H9 (cell line): Measurements from ENCODE around the gene AMPH. TPM values are rescaled to one million over a fixed set of nuclear protein-coding genes. Genes with fewer than 3 reads are reported as not detected.

Experiments used
- DNase-seq: peaks from one replicate; pipeline ENCODE4 v3.0.0-alpha.2; 2017
- H2AFZ ChIP-seq: one replicate; pipeline ENCODE4 v1.6.1; 2013; ENCODE audit warnings: mild to moderate bottlenecking, low read length, control low read depth, moderate library complexity
- H2AK5ac ChIP-seq: 2 replicates; pipeline ENCODE4 v1.6.1; 2013; ENCODE audit warnings: low read length, control low read depth, mixed read lengths; ENCODE audit not compliant: insufficient read length
- H2BK120ac ChIP-seq: one replicate; pipeline ENCODE4 v1.6.1; 2013; ENCODE audit warnings: low read depth, mild to moderate bottlenecking, low read length, control low read depth, inconsistent platforms; ENCODE audit not compliant: poor library complexity, severe bottlenecking
- H2BK12ac ChIP-seq: 2 replicates; pipeline ENCODE4 v1.6.1; 2013; ENCODE audit warnings: low read length, control low read depth, mixed read lengths, low read depth; ENCODE audit not compliant: insufficient read length
- H2BK15ac ChIP-seq: 2 replicates; pipeline ENCODE4 v1.6.1; 2013; ENCODE audit warnings: low read depth, low read length, control low read depth
- H2BK20ac ChIP-seq: one replicate; pipeline ENCODE4 v1.6.1; 2013; ENCODE audit warnings: low read depth, mild to moderate bottlenecking, low read length, control low read depth, inconsistent platforms; ENCODE audit not compliant: poor library complexity, severe bottlenecking
- H2BK5ac ChIP-seq: 2 replicates; pipeline ENCODE4 v1.6.1; 2013; ENCODE audit warnings: low read length, control low read depth, mixed read lengths; ENCODE audit not compliant: insufficient read length
- H3K14ac ChIP-seq: 2 replicates; pipeline ENCODE4 v1.6.1; 2013; ENCODE audit warnings: low read length, control low read depth; ENCODE audit not compliant: insufficient read depth
- H3K18ac ChIP-seq: 2 replicates; pipeline ENCODE4 v1.6.1; 2013; ENCODE audit warnings: low read depth, mild to moderate bottlenecking, mixed read lengths, low read length, control low read depth; ENCODE audit not compliant: insufficient read length
- H3K23ac ChIP-seq: 2 replicates; pipeline ENCODE4 v1.6.1; 2013; ENCODE audit warnings: low read length, control low read depth, mixed read lengths, low read depth; ENCODE audit not compliant: insufficient read length
- H3K23me2 ChIP-seq: 2 replicates; pipeline ENCODE4 v1.6.1; 2013; ENCODE audit warnings: low read depth, mild to moderate bottlenecking, mixed read lengths, low read length, control low read depth; ENCODE audit not compliant: insufficient read length, poor library complexity, severe bottlenecking
- H3K27ac ChIP-seq: 2 replicates; pipeline ENCODE4 v1.5.1; 2013; ENCODE audit warnings: low read length, control low read depth, mixed read lengths, low read depth; ENCODE audit not compliant: insufficient read length
- H3K27me3 ChIP-seq: 2 replicates; pipeline ENCODE4 v1.6.1; 2013; ENCODE audit warnings: low read length, control low read depth, inconsistent platforms; ENCODE audit not compliant: insufficient read depth
- H3K4ac ChIP-seq: 2 replicates; pipeline ENCODE4 v1.6.1; 2013; ENCODE audit warnings: low read depth, mild to moderate bottlenecking, control low read depth, inconsistent platforms, low read length, moderate library complexity
- H3K4me1 ChIP-seq: 2 replicates; pipeline ENCODE4 v1.6.1; 2013; ENCODE audit warnings: low read length, control low read depth, inconsistent platforms; ENCODE audit not compliant: insufficient read depth
- H3K4me2 ChIP-seq: 2 replicates; pipeline ENCODE4 v1.6.1; 2013; ENCODE audit warnings: low read length, control low read depth, mixed read lengths; ENCODE audit not compliant: insufficient read length, insufficient read depth
- H3K56ac ChIP-seq: 2 replicates; pipeline ENCODE4 v1.6.1; 2013; ENCODE audit warnings: low read depth, mild to moderate bottlenecking, mixed read lengths, low read length, control low read depth; ENCODE audit not compliant: insufficient read length
- H3K79me1 ChIP-seq: 2 replicates; pipeline ENCODE4 v1.6.1; 2013; ENCODE audit warnings: low read depth, mild to moderate bottlenecking, moderate library complexity, low read length, control low read depth, inconsistent platforms; ENCODE audit not compliant: insufficient read depth, poor library complexity, severe bottlenecking
- H3K79me2 ChIP-seq: 2 replicates; pipeline ENCODE4 v1.6.1; 2013; ENCODE audit warnings: low read length, control low read depth, inconsistent platforms; ENCODE audit not compliant: insufficient read depth
- H3K9ac ChIP-seq: 2 replicates; pipeline ENCODE4 v1.6.1; 2013; ENCODE audit warnings: low read length, control low read depth, mixed read lengths; ENCODE audit not compliant: insufficient read length; ENCODE audit errors: extremely low read depth
- H3K9me3 ChIP-seq: one replicate; pipeline ENCODE4 v1.6.1; 2013; ENCODE audit warnings: low read depth, low read length, inconsistent platforms; ENCODE audit not compliant: control insufficient read depth
- H3T11ph ChIP-seq: one replicate; pipeline ENCODE4 v1.6.1; 2013; ENCODE audit warnings: mild to moderate bottlenecking, low read length, control low read depth, inconsistent platforms
- H4K20me1 ChIP-seq: one replicate; pipeline ENCODE4 v1.6.1; 2013; ENCODE audit not compliant: control insufficient read depth, insufficient read length, insufficient read depth
- H4K5ac ChIP-seq: 2 replicates; pipeline ENCODE4 v1.6.1; 2013; ENCODE audit warnings: low read depth, mild to moderate bottlenecking, mixed read lengths, low read length, control low read depth; ENCODE audit not compliant: insufficient read length
- H4K8ac ChIP-seq: replicated peaks from 2 replicates; pipeline ENCODE4 v1.6.1; 2013; ENCODE audit warnings: low read length, control low read depth, mixed read lengths, low read depth; ENCODE audit not compliant: insufficient read length
- H4K91ac ChIP-seq: 2 replicates; pipeline ENCODE4 v1.6.1; 2013; ENCODE audit warnings: low read depth, mild to moderate bottlenecking, moderate library complexity, mixed read lengths, low read length, control low read depth; ENCODE audit not compliant: insufficient read length
- H3K27ac Mint-ChIP-seq, 3 experiments: 2 replicates in 2 of 3; 3 replicates in 1 of 3; pipeline ENCODE4 v1.8.0; 2020 to 2021; ENCODE audit warnings: mixed read lengths in 3 of 3, mild to moderate bottlenecking in 1 of 3, moderate library complexity in 1 of 3
- H3K27me3 Mint-ChIP-seq: 2 replicates; pipeline ENCODE4 v1.8.0; 2021; ENCODE audit warnings: low read depth, mild to moderate bottlenecking, moderate library complexity, mixed read lengths
- H3K36me3 Mint-ChIP-seq, 3 experiments: 2 replicates in 2 of 3; 3 replicates in 1 of 3; pipeline ENCODE4 v1.8.0; 2020 to 2021; ENCODE audit warnings: low read depth in 3 of 3, mixed read lengths in 3 of 3; ENCODE audit not compliant: insufficient read depth in 1 of 3
- H3K4me1 Mint-ChIP-seq, 2 experiments: 2 replicates each; pipeline ENCODE4 v1.8.0; 2020; ENCODE audit warnings: mixed read lengths in 2 of 2
- H3K4me3 Mint-ChIP-seq, 2 experiments: 2 replicates in 1 of 2; 3 replicates in 1 of 2; pipeline ENCODE4 v1.8.0; 2020 to 2021; ENCODE audit warnings: mild to moderate bottlenecking in 2 of 2, mixed read lengths in 2 of 2, moderate library complexity in 1 of 2
- H3K9me3 Mint-ChIP-seq, 2 experiments: 2 replicates in 1 of 2; 3 replicates in 1 of 2; pipeline ENCODE4 v1.8.0; 2020; ENCODE audit warnings: mild to moderate bottlenecking in 2 of 2, mixed read lengths in 2 of 2, moderate library complexity in 1 of 2
- WGBS: extraction: QIAGEN DNeasy Blood & Tissue Kit; methylation state at CpG from one replicate; pipeline ENCODE4 v1.1.7; 2013; ENCODE audit warnings: missing lambda C conversion rate, low lambda C conversion rate, mixed read lengths; ENCODE audit not compliant: insufficient read length; ENCODE audit errors: extremely low coverage; 5-methylcytosine and 5-hydroxymethylcytosine counted together
- total RNA-seq: library from RNA; stranded (reverse); gene quantifications from 2 replicates; pipeline ENCODE4 v1.2.1, GENCODE V29; 2021
- TF ChIP-seq, protein P1 (sequence below): fragments of 200-600 bp; sonication (generic); conservative IDR thresholded peaks from 3 replicates; pipeline ENCODE4 v1.8.0; 2021; ENCODE audit warnings: antibody characterized with exemption, mild to moderate bottlenecking

Gene AMPH
- total RNA-seq, 1 experiment from 2014 or later: 4.8 TPM

DNA sequence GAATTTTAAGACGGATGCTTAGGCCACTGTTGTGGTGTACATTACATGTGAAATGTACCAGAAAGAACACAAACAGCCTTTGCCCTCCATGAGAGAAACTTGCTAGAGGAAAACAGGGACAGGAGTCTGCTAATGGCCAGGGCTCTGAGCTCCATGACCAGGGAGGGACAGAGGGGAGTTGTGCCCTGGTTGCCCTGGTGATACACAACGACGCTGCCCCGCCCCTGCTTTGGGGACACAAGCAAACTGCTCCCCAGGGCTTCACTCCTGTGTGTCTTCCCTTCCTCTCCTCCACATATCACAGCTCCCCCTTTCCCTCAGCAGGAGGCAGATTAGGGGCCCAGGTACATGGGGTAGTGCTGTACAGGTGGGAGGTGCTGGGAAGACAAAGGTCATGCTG, 36.2 kb downstream of the AMPH start:
- H3K9me3 ChIP-seq: no peaks in the 10 kb centered on the region
- no CpG with 5 or more reads among the region's 4 CpGs for WGBS
- H3K36me3 Mint-ChIP-seq: peaks cover 3 to 11% (median 6%) of the 10 kb centered on the region in 3 experiments; a peak in 6 of 7 replicates
- H3K27ac Mint-ChIP-seq: no peak overlapping the region
- no peaks in the 10 kb centered on the region for H4K20me1 ChIP-seq
- no peak overlapping the region for H2BK20ac ChIP-seq
- H2BK12ac ChIP-seq: no peak overlapping the region
- no peaks in the 10 kb centered on the region for H3K27me3 ChIP-seq
- no peaks in the 10 kb centered on the region for H3K4me1 ChIP-seq
- H3K27me3 Mint-ChIP-seq: no peaks in the 10 kb centered on the region
- H4K5ac ChIP-seq: no peak overlapping the region
- no peak overlapping the region for H2BK120ac ChIP-seq
- no peak overlapping the region for H4K8ac ChIP-seq
- H3K4ac ChIP-seq: no peak overlapping the region
- no peak overlapping the region for H3K4me3 Mint-ChIP-seq
- no peak overlapping the region for H4K91ac ChIP-seq
- no peak overlapping the region for H3K18ac ChIP-seq
- H2AFZ ChIP-seq: no peak overlapping the region
- peaks cover 9 to 12% of the 10 kb centered on the region in 2 experiments; a peak in 4 of 5 replicates for H3K9me3 Mint-ChIP-seq
- no peak overlapping the region for H3T11ph ChIP-seq
- H2AK5ac ChIP-seq: no peak overlapping the region
- no peaks in the 10 kb centered on the region for H3K23me2 ChIP-seq
- no peak for DNase-seq
- H2BK15ac ChIP-seq: no peak overlapping the region
- no peaks in the 10 kb centered on the region for H3K79me1 ChIP-seq
- no peaks in the 10 kb centered on the region for H3K79me2 ChIP-seq
- H3K14ac ChIP-seq: no peak overlapping the region
- H3K4me1 Mint-ChIP-seq: peaks cover 6 to 7% of the 10 kb centered on the region in 2 experiments
- H3K4me2 ChIP-seq: no peak overlapping the region
- H3K27ac ChIP-seq: no peak overlapping the region
- H3K9ac ChIP-seq: no peak overlapping the region
- no peak overlapping the region for H3K23ac ChIP-seq
- H2BK5ac ChIP-seq: no peak overlapping the region
- TF ChIP-seq, protein P1, sequence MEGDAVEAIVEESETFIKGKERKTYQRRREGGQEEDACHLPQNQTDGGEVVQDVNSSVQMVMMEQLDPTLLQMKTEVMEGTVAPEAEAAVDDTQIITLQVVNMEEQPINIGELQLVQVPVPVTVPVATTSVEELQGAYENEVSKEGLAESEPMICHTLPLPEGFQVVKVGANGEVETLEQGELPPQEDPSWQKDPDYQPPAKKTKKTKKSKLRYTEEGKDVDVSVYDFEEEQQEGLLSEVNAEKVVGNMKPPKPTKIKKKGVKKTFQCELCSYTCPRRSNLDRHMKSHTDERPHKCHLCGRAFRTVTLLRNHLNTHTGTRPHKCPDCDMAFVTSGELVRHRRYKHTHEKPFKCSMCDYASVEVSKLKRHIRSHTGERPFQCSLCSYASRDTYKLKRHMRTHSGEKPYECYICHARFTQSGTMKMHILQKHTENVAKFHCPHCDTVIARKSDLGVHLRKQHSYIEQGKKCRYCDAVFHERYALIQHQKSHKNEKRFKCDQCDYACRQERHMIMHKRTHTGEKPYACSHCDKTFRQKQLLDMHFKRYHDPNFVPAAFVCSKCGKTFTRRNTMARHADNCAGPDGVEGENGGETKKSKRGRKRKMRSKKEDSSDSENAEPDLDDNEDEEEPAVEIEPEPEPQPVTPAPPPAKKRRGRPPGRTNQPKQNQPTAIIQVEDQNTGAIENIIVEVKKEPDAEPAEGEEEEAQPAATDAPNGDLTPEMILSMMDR: no peak
- H3K56ac ChIP-seq: no peak overlapping the region
